NCI-H460 (cell line): Measurements from ENCODE around the gene SLC50A1. TPM values are rescaled to one million over a fixed set of nuclear protein-coding genes. Genes with fewer than 3 reads are reported as not detected.
"Not testable (repeated sequence)": the region's sequence is repeated elsewhere in the genome, so short reads cannot be mapped to it uniquely, and the experiment has no call there.

Experiments used
- DNase-seq: peaks from one replicate; pipeline ENCODE4 v3.0.0-alpha.2; 2016; ENCODE audit warnings: low read depth; ENCODE audit errors: extremely low read depth
- total RNA-seq: library from RNA; depleted of rRNA; stranded (reverse); fragments of >200 nt; shearing (Covaris generic); gene quantifications from 2 replicates; pipeline ENCODE4 v1.2.3, GENCODE V29; 2014

The SLC50A1 gene
- total RNA-seq, 1 experiment from 2014 or later = 53.4 TPM

- no peak for DNase-seq
These were observed 22.1 kb upstream of the SLC50A1 start for GRCh38 chr1:155113450-155113980.

DNA sequence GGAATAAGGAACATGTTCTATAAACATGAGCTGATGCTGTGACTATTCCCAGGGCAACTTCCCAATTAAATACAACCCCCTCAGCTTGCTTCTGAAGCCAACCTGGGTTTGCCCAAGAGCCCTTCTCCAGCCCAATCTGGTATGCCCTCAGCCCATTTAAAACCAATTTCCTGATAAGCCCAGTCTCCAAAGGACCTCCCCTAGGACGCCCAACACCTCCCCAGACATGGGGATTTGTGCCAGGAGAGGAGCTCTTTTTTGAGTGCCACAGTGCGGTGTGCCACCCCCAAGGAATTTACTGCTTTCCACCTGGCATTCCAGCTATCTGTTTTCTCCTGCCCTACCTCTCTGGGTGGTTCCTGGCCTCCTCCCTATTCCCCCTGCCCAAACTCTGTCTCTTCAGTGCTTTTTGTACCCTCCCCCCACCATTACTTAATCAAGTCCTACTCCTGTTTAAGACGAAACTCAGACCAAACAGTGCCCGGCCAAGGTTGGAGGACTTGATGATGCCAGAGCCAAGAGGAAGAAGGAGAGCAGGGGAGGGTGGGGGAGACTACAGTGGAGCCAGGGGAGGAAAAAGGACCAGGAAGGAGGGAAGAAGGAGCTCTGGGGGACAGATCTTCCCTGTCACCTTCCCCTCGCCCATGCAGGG lies 19.4 kb upstream of the SLC50A1 start:
- no peak for DNase-seq

GRCh38 chr1:155117610-155118009 lies 18.0 kb upstream of the SLC50A1 start:
- DNase-seq = no peak

DNA sequence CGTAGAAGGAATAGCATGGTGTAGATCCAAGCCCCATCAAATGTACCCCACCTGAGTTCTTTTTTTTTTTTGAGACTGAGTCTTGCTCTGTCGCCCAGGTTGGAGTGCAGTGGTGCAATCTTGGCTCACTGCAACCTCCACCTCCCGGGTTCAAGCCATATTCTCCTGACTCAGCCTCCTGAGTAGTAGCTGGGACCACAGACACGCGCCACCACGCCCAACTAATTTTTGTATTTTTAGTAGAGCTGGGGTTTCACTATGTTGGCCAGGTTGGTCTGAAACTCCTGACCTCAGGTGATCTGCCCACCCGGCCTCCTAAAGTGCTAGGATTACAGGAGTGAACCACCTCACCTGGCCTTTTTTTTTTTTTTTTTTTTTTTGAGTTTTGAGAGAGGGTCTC lies 17.6 kb upstream of the SLC50A1 start:
- not testable (repeated sequence) for DNase-seq

DNA sequence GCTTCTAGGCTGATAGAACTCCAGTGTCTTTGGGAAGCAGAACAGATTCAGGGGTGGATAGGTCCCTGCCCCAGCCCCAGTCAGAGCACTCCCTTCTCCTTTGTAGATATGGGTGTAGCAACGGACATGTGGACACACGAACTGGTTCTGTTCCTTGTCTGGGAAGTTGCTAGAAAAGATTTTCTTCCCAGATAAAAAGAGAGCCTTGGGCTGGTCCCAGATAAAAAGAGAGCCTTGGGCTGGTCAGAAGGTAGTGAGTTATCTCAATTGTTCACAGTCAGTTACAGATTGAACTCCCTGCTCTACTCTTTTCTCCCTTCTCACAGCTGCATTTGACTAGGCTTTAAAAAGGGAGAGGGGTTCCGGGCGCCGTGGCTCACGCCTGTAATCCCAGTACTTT lies 15.4 kb upstream of the SLC50A1 start:
- no peak for DNase-seq

GRCh38 chr1:155121249-155121648 lies 14.4 kb upstream of the SLC50A1 start:
- no peak for DNase-seq

DNA sequence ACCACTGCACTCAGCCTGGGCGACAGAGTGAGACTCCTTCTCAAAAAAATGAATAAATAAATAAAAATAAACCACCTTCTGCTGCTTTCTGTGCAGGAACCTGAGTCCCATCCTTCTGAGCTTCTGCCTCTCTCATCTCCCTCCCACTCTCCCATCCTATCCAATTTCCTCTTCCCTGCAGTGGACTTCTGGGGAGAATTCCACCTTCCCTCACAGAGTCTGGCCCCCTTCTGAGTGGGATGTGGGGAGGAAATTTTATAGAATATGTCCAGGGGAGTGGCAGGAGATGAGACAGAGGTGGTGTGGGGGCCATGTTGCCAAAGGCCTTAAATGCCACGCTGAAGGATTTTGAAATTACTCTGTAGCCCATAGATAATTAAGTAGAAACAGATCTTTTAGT lies 13.3 kb upstream of the SLC50A1 start:
- no peak for DNase-seq

- no peak for DNase-seq
These were observed 11.9 kb upstream of the SLC50A1 start for GRCh38 chr1:155123801-155124200.

DNA sequence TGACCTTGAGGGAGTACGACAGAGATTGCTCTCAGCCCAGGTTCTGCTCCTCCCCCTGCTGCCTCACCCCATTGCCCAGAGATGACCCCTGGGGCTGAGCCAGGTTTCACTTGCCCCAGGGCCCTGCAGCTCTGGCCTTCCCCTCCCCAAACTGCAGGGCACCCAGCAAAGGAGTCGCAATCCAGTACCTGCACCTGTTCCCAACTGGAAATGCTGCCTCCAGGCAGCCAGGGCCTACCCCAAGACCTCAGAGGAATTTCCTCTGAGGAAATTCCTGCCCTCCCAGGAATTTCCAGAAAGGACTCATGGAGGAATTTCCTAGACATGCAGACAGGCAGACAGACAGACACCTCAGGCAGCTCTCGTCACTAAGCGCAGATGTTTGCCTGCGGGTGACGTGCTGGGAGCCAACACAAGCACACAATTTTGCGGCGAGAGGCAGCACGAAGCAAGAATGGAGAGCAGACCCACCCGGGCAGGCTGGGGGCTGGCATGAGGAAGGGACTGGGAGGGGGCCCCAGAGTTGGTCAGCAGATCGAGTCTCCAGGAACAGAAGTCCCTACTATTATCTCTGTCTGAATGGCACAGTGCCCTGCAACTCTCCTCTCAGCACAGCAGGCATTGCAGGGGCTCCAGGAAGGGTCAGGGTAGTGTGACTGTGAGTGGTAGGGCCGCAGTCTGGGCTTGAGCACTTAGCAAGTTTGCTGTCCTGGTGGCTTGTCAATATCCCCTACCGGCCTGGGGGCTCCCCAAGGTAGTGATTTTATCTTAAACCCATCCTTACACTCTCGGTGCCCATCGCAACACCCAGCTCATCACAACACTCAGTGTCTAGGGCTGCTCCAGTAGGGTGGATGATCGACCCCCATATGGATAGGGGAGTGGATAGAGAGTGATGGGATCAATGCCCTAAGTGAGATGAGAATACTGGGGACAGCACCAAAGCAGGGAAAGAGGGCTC lies 10.9 kb upstream of the SLC50A1 start:
- peak; percentile 62 for DNase-seq

DNA sequence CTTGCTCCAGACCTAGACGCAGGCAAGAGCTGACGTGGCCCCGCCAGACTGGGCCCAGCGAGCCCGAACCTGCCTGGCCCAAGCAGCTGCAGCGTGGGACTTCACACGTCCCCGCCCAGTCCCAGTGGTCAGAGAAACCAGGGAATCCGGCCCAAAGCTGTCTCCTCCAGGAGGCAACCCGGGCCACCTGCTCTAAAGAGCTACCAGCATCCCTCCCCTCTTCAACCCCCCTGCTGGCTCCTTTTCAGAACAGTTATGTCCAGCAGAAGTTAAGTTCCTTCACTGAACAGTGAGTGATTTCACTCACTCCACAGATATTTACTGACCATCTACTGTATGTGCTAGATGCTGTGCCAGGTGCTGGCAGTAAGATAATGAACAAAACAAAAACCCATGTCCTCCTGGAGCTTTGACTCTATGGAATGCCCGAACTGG lies 10.1 kb upstream of the SLC50A1 start:
- no peak for DNase-seq

GRCh38 chr1:155125946-155126555 lies 9.6 kb upstream of the SLC50A1 start:
- DNase-seq = no peak

GRCh38 chr1:155126556-155127104 lies 9.0 kb upstream of the SLC50A1 start:
- DNase-seq = peak; percentile 81

DNA sequence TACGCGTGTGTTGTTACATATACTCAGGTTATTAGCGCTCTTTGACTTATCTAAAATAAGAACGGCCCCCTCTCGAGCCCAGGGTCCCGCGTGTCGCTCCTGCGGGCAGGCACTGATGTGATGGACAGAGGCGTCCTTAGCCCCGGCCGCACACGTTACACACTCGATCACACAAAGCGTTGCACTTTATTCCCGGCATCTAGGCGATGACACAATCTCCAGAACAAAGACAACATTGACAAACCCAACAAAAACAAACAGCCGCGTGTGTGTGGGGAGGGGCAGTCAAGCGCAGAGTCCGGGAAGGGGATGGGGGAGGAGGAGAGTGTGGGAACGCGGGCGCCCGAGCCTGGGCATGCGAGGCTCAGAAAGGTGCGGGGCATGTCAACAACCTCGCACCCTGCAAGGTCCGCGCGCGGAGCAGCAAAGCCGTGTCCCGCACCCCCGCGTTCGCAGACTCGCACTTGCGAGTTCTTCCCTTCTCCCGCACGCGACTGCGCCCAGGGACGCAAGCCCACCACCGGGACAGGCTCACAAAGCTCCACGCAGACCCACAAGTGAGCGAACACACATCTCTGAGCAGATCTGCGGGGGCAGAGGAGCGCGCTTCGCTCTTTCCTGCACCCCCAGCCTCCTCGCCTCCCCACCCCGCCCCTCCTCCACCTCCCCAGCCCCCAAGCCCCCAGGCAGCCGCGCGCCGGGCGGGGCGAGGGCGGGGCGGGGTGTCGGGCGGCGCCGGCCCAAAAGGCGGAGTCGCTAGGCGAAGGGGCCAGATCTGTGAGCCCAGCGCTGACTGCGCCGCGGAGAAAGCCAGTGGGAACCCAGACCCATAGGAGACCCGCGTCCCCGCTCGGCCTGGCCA lies 8.3 kb upstream of the SLC50A1 start, which contains the start of gene EFNA1:
Gene EFNA1, plus strand, starts transcription at position 772 of the 862 bp plus-strand sequence. CDS start 102 bp downstream, outside the sequence.
- DNase-seq = peak; percentile 92

- no peak for DNase-seq
These were observed 7.5 kb upstream of the SLC50A1 start for GRCh38 chr1:155127967-155128754.

- DNase-seq = no peak
These were observed 6.7 kb upstream of the SLC50A1 start for GRCh38 chr1:155128755-155129473.

- no peak for DNase-seq
These were observed 5.2 kb upstream of the SLC50A1 start for GRCh38 chr1:155130272-155131006.

DNA sequence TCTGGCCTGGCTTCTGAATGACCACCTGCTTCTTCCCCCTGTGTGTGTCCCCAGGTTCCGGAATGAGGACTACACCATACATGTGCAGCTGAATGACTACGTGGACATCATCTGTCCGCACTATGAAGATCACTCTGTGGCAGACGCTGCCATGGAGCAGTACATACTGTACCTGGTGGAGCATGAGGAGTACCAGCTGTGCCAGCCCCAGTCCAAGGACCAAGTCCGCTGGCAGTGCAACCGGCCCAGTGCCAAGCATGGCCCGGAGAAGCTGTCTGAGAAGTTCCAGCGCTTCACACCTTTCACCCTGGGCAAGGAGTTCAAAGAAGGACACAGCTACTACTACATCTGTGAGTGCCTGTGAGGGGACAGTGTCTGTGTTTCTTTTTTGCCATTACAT lies 4.4 kb upstream of the SLC50A1 start:
- no peak for DNase-seq

GRCh38 chr1:155131856-155132255 lies 3.8 kb upstream of the SLC50A1 start:
- DNase-seq = no peak
